PFSK-1 (cell line): ENCODE measurements around the gene SLC25A28.

Experiments used
- FOXP2 ChIP-seq: optimal IDR thresholded peaks from 2 replicates; pipeline ENCODE3; 2011; ENCODE audit warnings: borderline replicate concordance, control low read depth, inconsistent platforms; ENCODE audit not compliant: insufficient read depth; ENCODE audit errors: extremely low read length, extremely low read depth
- POLR2AphosphoS5 ChIP-seq: IDR thresholded peaks from 2 replicates; pipeline ENCODE4 v1.6.1; 2012; ENCODE audit warnings: low read depth, mild to moderate bottlenecking, control low read depth, low read length, moderate library complexity
- SIN3A ChIP-seq: IDR thresholded peaks from 2 replicates; pipeline ENCODE4 v1.6.1; 2012; ENCODE audit warnings: mild to moderate bottlenecking, low read length, moderate library complexity, borderline replicate concordance; ENCODE audit not compliant: insufficient read depth
- TAF1 ChIP-seq: IDR thresholded peaks from 2 replicates; pipeline ENCODE4 v1.6.1; 2012; ENCODE audit warnings: low read length, control low read depth, borderline replicate concordance; ENCODE audit not compliant: insufficient read depth
- TF ChIP-seq, protein P1 (sequence below), 2 experiments: IDR thresholded peaks; 2 replicates each; pipeline versions ENCODE4 v1.6.1 to v1.8.0; 2011 to 2012; ENCODE audit warnings: low read depth in 2 of 2, low read length in 2 of 2, control low read depth in 1 of 2, inconsistent platforms in 1 of 2, mild to moderate bottlenecking in 1 of 2, moderate library complexity in 1 of 2; ENCODE audit not compliant: insufficient read depth in 1 of 2

DNA sequence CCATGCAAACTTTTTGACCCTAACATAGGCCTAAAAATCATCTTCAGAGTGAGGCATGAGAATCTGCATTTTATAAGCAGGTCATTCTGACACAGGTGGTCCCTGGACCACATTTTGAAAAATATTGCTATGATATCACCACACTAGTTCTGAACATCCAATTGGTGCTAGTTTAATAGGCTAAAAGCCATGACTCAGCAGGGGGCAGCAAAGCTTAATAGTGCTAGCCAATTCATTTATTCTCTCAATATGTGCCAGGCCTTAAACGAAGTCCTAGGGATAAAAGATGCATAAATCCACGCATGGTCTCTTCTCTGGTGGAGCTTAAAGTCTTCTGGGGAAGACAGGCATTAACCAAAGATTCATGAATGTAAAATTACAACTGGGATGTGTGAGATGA lies 10.2 kb upstream of the SLC25A28 start:
- no peak for TF ChIP-seq FOXP2
- no peak for TF ChIP-seq POLR2AphosphoS5
- TF ChIP-seq, protein P1, sequence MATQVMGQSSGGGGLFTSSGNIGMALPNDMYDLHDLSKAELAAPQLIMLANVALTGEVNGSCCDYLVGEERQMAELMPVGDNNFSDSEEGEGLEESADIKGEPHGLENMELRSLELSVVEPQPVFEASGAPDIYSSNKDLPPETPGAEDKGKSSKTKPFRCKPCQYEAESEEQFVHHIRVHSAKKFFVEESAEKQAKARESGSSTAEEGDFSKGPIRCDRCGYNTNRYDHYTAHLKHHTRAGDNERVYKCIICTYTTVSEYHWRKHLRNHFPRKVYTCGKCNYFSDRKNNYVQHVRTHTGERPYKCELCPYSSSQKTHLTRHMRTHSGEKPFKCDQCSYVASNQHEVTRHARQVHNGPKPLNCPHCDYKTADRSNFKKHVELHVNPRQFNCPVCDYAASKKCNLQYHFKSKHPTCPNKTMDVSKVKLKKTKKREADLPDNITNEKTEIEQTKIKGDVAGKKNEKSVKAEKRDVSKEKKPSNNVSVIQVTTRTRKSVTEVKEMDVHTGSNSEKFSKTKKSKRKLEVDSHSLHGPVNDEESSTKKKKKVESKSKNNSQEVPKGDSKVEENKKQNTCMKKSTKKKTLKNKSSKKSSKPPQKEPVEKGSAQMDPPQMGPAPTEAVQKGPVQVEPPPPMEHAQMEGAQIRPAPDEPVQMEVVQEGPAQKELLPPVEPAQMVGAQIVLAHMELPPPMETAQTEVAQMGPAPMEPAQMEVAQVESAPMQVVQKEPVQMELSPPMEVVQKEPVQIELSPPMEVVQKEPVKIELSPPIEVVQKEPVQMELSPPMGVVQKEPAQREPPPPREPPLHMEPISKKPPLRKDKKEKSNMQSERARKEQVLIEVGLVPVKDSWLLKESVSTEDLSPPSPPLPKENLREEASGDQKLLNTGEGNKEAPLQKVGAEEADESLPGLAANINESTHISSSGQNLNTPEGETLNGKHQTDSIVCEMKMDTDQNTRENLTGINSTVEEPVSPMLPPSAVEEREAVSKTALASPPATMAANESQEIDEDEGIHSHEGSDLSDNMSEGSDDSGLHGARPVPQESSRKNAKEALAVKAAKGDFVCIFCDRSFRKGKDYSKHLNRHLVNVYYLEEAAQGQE (IDR thresholded peaks at IDR 0.05; ENCODE audit: insufficient read depth in 1 of 2, low read depth in 2 of 2, low read length in 2 of 2), result no peak
- TF ChIP-seq SIN3A, result no peak
- TF ChIP-seq TAF1, result no peak
